Measurements from ENCODE around the gene THPO.

THPO gene

GRCh38 chr3:184382326-184383032 is 4.5 kb upstream of the THPO start:
- TF ChIP-seq CTCF (IDR thresholded peaks at IDR 0.05; ENCODE audit: insufficient read depth, low read length, missing control alignments) = no peak
- H3K4me3 ChIP-seq (ENCODE audit: low read depth, low read length) = no peak overlapping the region
- ChIA-PET CTCF (interaction anchor here (1.1 to 3.1 kb wide), 2 partner anchors 11 to 84 kb away, joined by 3 to 25 read pairs; no protein-coding TSS in a partner anchor), POLR2A (no interaction called here)
- DNase-seq (ENCODE audit: low read depth, low spot score) = no peak

GRCh38 chr3:184381261-184382224 is 3.5 kb upstream of the THPO start:
- POLR2A ChIA-PET = interaction anchor here (0.6 kb wide), 1 partner anchor 166 kb away, joined by 3 read pairs; no protein-coding TSS in a partner anchor
- TF ChIP-seq CTCF (IDR thresholded peaks at IDR 0.05; ENCODE audit: insufficient read depth, low read length, missing control alignments) = no peak
- no peak overlapping the region for H3K4me3 ChIP-seq (ENCODE audit: low read depth, low read length)
- CTCF ChIA-PET = interaction anchor here (0.8 to 3.1 kb wide), 8 partner anchors 10 to 179 kb away, joined by 3 to 25 read pairs (median 3); no protein-coding TSS in a partner anchor
- no peak for DNase-seq (ENCODE audit: low read depth, low spot score)

GRCh38 chr3:184380627-184381260 is 2.7 kb upstream of the THPO start:
- DNase-seq (ENCODE audit: low read depth, low spot score) = no peak
- CTCF ChIA-PET = interaction anchor here (0.8 to 3.1 kb wide), 7 partner anchors 9 to 180 kb away, joined by 3 to 25 read pairs (median 3); no protein-coding TSS in a partner anchor
- POLR2A ChIA-PET = interaction anchor here (0.6 kb wide), 1 partner anchor 167 kb away, joined by 3 read pairs; no protein-coding TSS in a partner anchor
- TF ChIP-seq CTCF (IDR thresholded peaks at IDR 0.05; ENCODE audit: insufficient read depth, low read length, missing control alignments) = no peak
- H3K4me3 ChIP-seq (ENCODE audit: low read depth, low read length) = peak overlapping the region; percentile 36

- H3K4me3 ChIP-seq (ENCODE audit: low read depth, low read length) = peak overlapping the region; percentile 42
- POLR2A ChIA-PET = no interaction called here
- CTCF ChIA-PET = interaction anchor here (0.8 to 3.1 kb wide), 4 partner anchors 8 to 133 kb away, joined by 3 to 25 read pairs (median 3); no protein-coding TSS in a partner anchor
- TF ChIP-seq CTCF (IDR thresholded peaks at IDR 0.05; ENCODE audit: insufficient read depth, low read length, missing control alignments) = no peak
- no peak for DNase-seq (ENCODE audit: low read depth, low spot score)
Measured at GRCh38 chr3:184380185-184380626, 2.2 kb upstream of the THPO start.

- POLR2A ChIA-PET = no interaction called here
- no peak for TF ChIP-seq CTCF (IDR thresholded peaks at IDR 0.05; ENCODE audit: insufficient read depth, low read length, missing control alignments)
- CTCF ChIA-PET = interaction anchor here (1.2 to 3.1 kb wide), 4 partner anchors 8 to 165 kb away, joined by 3 to 25 read pairs (median 8); no protein-coding TSS in a partner anchor
- peak within 1 kb of the TSS; percentile 42 for H3K4me3 ChIP-seq (ENCODE audit: low read depth, low read length)
- no peak for DNase-seq (ENCODE audit: low read depth, low spot score)
Measured at GRCh38 chr3:184379358-184380184, 1.6 kb upstream of the THPO start, which contains the start of gene CHRD. Gene CHRD (plus strand): TSS chr3:184380054. CDS start chr3:184380319, 265 bp downstream.
